Renal cortical epithelial cell (primary cell): ENCODE measurements around the gene ERLIN1. TPM values are rescaled to one million over a fixed set of nuclear protein-coding genes. Genes with fewer than 3 reads are reported as not detected.

Experiments used
- total RNA-seq: library from RNA; depleted of rRNA; stranded (reverse); fragments of >200 nt; gene quantifications from 2 replicates; pipeline ENCODE4 v1.2.3, GENCODE V29; 2014

Gene ERLIN1
- total RNA-seq, 1 donor from 2014 or later, result 54.2 TPM

Other genes starting within 250 kb of the ERLIN1 start
- 13.4 and 21.2 TPM in 2 replicates for gene DNMBP, start 176.1 kb downstream of the ERLIN1 start, total RNA-seq
- not detected in 2 replicates for gene CPN1, start 104.2 kb downstream of the ERLIN1 start, total RNA-seq
- 33.3 and 36.5 TPM in 2 replicates for gene CHUK, start 43.6 kb upstream of the ERLIN1 start, total RNA-seq
- gene CWF19L1, start 81.6 kb upstream of the ERLIN1 start, total RNA-seq, result 21.9 and 42.5 TPM in 2 replicates
- 63.9 and 82.7 TPM in 2 replicates for gene BLOC1S2, start 100.7 kb upstream of the ERLIN1 start, total RNA-seq
- not detected in 2 replicates for gene PKD2L1, start 144.2 kb upstream of the ERLIN1 start, total RNA-seq
- 44.7 and 189 TPM in 2 replicates for gene SCD, start 161.2 kb upstream of the ERLIN1 start, total RNA-seq